ENCODE data around the gene SALL2. TPM values are rescaled to one million over a fixed set of nuclear protein-coding genes. Genes with fewer than 3 reads are reported as not detected.

SALL2 gene
- total RNA-seq, 2 experiments from 2014 or later = 2.8 to 2.9 TPM

DNA sequence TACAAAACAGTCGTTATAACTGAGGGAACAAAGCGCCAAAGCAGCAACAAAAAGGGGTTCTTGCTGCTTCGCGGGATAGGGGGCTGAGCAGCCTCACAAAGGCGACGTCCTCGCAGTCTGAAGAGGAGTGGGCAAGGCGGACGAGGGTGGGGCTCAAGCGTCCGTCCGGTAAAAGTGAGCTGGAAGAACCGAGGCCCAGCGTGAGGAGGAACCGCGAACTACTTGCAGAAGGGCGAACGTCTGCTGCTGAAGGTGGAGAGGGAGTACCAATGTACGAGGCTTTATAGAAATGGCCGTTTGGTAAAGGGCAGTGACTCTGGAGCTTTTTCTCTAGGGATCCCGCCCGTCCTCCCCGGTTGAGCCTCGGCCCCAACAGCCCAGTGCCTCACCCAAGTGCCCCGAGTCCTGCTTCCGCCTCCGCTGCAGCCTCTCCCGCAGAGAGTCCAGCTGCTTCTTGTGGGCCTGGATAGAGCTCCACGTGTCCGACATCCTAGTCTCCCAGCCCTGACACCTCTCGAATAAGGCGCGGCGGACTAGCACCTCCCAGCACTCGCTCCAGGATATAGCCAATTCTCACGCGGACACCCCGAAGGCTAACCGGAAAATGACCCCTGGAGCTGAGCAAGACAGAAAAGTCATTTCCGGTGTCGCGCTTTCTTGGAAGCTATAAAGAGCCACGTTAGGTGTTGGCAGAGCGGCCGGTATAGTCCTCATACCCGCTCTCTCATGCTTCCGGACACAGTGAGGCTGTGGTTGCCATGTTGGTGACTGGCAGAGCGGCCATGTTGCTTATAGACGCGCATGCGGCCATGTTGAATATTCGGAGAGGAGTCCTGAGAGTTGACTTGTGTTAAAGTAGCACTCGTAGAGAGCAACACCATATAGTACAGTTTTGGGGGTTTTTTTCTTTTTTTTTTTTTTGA lies 15.2 kb downstream of the SALL2 start, which contains the start of gene METTL3:
TSS of gene METTL3 (minus strand) at position 606 of the 923 bp plus-strand sequence. CDS start at position 489, 117 bp downstream.
- Mint-ChIP-seq H3K9me3 (peaks cover 2% of the 10 kb centered on the region), H3K27ac (peak within 1 kb of the TSS; percentile 98), H3K36me3 (ENCODE audit: low read depth) (peaks cover 28% of the 10 kb centered on the region), H3K4me1 (ENCODE audit: low read depth) (peaks cover 45% of the 10 kb centered on the region), H3K4me3 (peak within 1 kb of the TSS; percentile 98), H3K27me3 (no peaks in the 10 kb centered on the region)
- Histone ChIP-seq H3K27ac (ENCODE audit: low read depth in 1 of 2, low read length in 2 of 2) (peak within 1 kb of the TSS; percentile 82 to 84), H3K4me1 (ENCODE audit: insufficient read depth, low read length) (peaks cover 30% of the 10 kb centered on the region), H3K27me3 (ENCODE audit: control insufficient read depth in 1 of 2, insufficient read depth in 2 of 2, low read length in 2 of 2) (no peaks in the 10 kb centered on the region), H3K9me3 (ENCODE audit: control insufficient read depth in 1 of 2, insufficient read depth in 1 of 2, low read length in 2 of 2) (no peaks in the 10 kb centered on the region), H3K36me3 (ENCODE audit: insufficient read depth, low read length) (peaks cover 7% of the 10 kb centered on the region), H3K4me3 (ENCODE audit: low read length) (peak within 1 kb of the TSS; percentile 83)
- TF ChIP-seq CTCF (IDR thresholded peaks at IDR 0.05) = no peak
- ChIA-PET POLR2A (interaction anchor here (0.7 to 4.4 kb wide), 17 partner anchors 8 to 1792 kb away, joined by 3 to 54 read pairs (median 5); partner anchors contain the start of genes ACIN1, C14orf119, CHD8 and OXA1L), CTCF (interaction anchor here (1.9 to 4.7 kb wide), 4 partner anchors 12 to 55 kb away, joined by 5 to 31 read pairs (median 19); partner anchors contain the start of genes CHD8, RAB2B and TOX4)
- intact Hi-C loops (cut with DNase I, micrococcal nuclease) = loop anchor here (1.0 to 2.0 kb wide), 6 partner anchors 15 to 1256 kb away; partner anchors contain the start of genes SALL2 (in 2 of the 2), TOX4 (in 2 of the 2), CHD8 (in 1 of the 2) and OXA1L (in 1 of the 2)
- DNase-seq = peak; percentile 88 to 98 (median 90)
- ATAC-seq (ENCODE audit: poor library complexity) = peak; percentile 99

GRCh38 chr14:21509432-21510143 lies 16.6 kb downstream of the SALL2 start:
- Mint-ChIP-seq H3K4me3 (peak overlapping the region; percentile 98), H3K36me3 (ENCODE audit: low read depth) (peaks cover 39% of the 10 kb centered on the region), H3K9me3 (peaks cover 2% of the 10 kb centered on the region), H3K27ac (peak overlapping the region; percentile 98), H3K4me1 (ENCODE audit: low read depth) (peaks cover 56% of the 10 kb centered on the region), H3K27me3 (no peaks in the 10 kb centered on the region)
- no peak for DNase-seq
- no peak overlapping the region for H3K27ac ChIP-seq (ENCODE audit: low read depth in 1 of 2, low read length in 2 of 2)
- peak overlapping the region; percentile 83 for H3K4me3 ChIP-seq (ENCODE audit: low read length)
- no peak for ATAC-seq (ENCODE audit: poor library complexity)
- TF ChIP-seq CTCF (IDR thresholded peaks at IDR 0.05) = no peak
- POLR2A ChIA-PET = interaction anchor here (2.7 to 4.4 kb wide), 2 partner anchors 16 to 32 kb away, joined by 7 to 35 read pairs; partner anchors contain the start of genes RAB2B, SALL2 and TOX4
- H3K27me3 ChIP-seq (ENCODE audit: control insufficient read depth in 1 of 2, insufficient read depth in 2 of 2, low read length in 2 of 2) = no peaks in the 10 kb centered on the region
- intact Hi-C loops (cut with DNase I, micrococcal nuclease) = loop anchor here (2.0 kb wide), 3 partner anchors 33 to 1257 kb away; partner anchors contain the start of genes OXA1L (in 1 of the 2), RAB2B (in 1 of the 2) and TOX4 (in 1 of the 2)
- CTCF ChIA-PET = interaction anchor here (1.9 to 4.7 kb wide), 3 partner anchors 11 to 33 kb away, joined by 5 to 31 read pairs (median 18); partner anchors contain the start of genes RAB2B and TOX4
- no peaks in the 10 kb centered on the region for H3K9me3 ChIP-seq (ENCODE audit: control insufficient read depth in 1 of 2, insufficient read depth in 1 of 2, low read length in 2 of 2)
- H3K4me1 ChIP-seq (ENCODE audit: insufficient read depth, low read length) = peaks cover 33% of the 10 kb centered on the region
- H3K36me3 ChIP-seq (ENCODE audit: insufficient read depth, low read length) = peaks cover 7% of the 10 kb centered on the region

- H3K27ac Mint-ChIP-seq = peak overlapping the region; percentile 27
- intact Hi-C loops (cut with DNase I, micrococcal nuclease) = no loop called here
- H3K27me3 Mint-ChIP-seq = no peaks in the 10 kb centered on the region
- no peak overlapping the region for H3K4me3 Mint-ChIP-seq
- Histone ChIP-seq H3K27ac (ENCODE audit: low read depth in 1 of 2, low read length in 2 of 2) (no peak overlapping the region), H3K36me3 (ENCODE audit: insufficient read depth, low read length) (peaks cover 28% of the 10 kb centered on the region), H3K4me1 (ENCODE audit: insufficient read depth, low read length) (peaks cover 29% of the 10 kb centered on the region), H3K9me3 (ENCODE audit: control insufficient read depth in 1 of 2, insufficient read depth in 1 of 2, low read length in 2 of 2) (no peaks in the 10 kb centered on the region), H3K4me3 (ENCODE audit: low read length) (no peak overlapping the region), H3K27me3 (ENCODE audit: control insufficient read depth in 1 of 2, insufficient read depth in 2 of 2, low read length in 2 of 2) (no peaks in the 10 kb centered on the region)
- ATAC-seq (ENCODE audit: poor library complexity) = no peak
- peaks cover 64% of the 10 kb centered on the region for H3K36me3 Mint-ChIP-seq (ENCODE audit: low read depth)
- ChIA-PET POLR2A (no interaction called here), CTCF (no interaction called here)
- H3K4me1 Mint-ChIP-seq (ENCODE audit: low read depth) = peaks cover 51% of the 10 kb centered on the region
- TF ChIP-seq CTCF (IDR thresholded peaks at IDR 0.05) = no peak
- no peak for DNase-seq
- H3K9me3 Mint-ChIP-seq = peaks cover 2% of the 10 kb centered on the region
Measured at GRCh38 chr14:21506557-21506956, 19.6 kb downstream of the SALL2 start.

All from CD4-positive, alpha-beta T cell (primary cell).